Keratinocyte (primary cell): ENCODE results near the gene STRN. TPM values are rescaled to one million over a fixed set of nuclear protein-coding genes. Genes with fewer than 3 reads are reported as not detected.

Source experiments
- DNase-seq: peaks from one replicate; pipeline ENCODE4 v3.0.0-alpha.2; 2011; ENCODE audit warnings: low read depth, missing footprints, low spot score
- FAIRE-seq: peaks from 2 replicates; lab custom pipeline; 2011; peaks lifted over from hg19 to GRCh38; lab: Jason Lieb, UNC
- H2AFZ ChIP-seq: 2 replicates; pipeline ENCODE4 v1.6.0; 2012; ENCODE audit warnings: low read length, control low read depth, inconsistent platforms; ENCODE audit not compliant: control insufficient read depth
- H3K27ac ChIP-seq: 2 replicates; pipeline ENCODE4 v1.5.1; 2011; ENCODE audit warnings: low read length; ENCODE audit not compliant: control insufficient read depth, insufficient read depth
- H3K27me3 ChIP-seq: 3 replicates; pipeline ENCODE4 v1.6.0; 2011; ENCODE audit warnings: low read length; ENCODE audit not compliant: control insufficient read depth, insufficient read depth; ENCODE audit errors: extremely low read depth
- H3K36me3 ChIP-seq, 2 experiments: 2 replicates in 1 of 2; 3 replicates in 1 of 2; pipeline ENCODE4 v1.5.1; 2011; ENCODE audit warnings: low read length in 2 of 2, mild to moderate bottlenecking in 1 of 2; ENCODE audit not compliant: control insufficient read depth in 2 of 2, insufficient read depth in 2 of 2; ENCODE audit errors: extremely low read depth in 1 of 2
- H3K4me1 ChIP-seq: 3 replicates; pipeline ENCODE4 v1.5.1; 2011; ENCODE audit warnings: low read length; ENCODE audit not compliant: control insufficient read depth, insufficient read depth; ENCODE audit errors: extremely low read depth
- H3K4me2 ChIP-seq: 3 replicates; pipeline ENCODE4 v1.6.0; 2011; ENCODE audit warnings: low read depth, low read length; ENCODE audit not compliant: control insufficient read depth, insufficient read depth; ENCODE audit errors: extremely low read depth
- H3K4me3 ChIP-seq, 3 experiments: fragments of 200-600 bp in 1 of 3; sonication (generic) in 1 of 3; 2 replicates in 2 of 3; 3 replicates in 1 of 3; pipeline ENCODE4 v1.5.1; 2011 to 2016; ENCODE audit warnings: low read length in 3 of 3, mild to moderate bottlenecking in 3 of 3, control low read depth in 2 of 3, inconsistent platforms in 1 of 3, low read depth in 1 of 3, mixed read lengths in 1 of 3, mixed run types in 1 of 3, moderate library complexity in 1 of 3; ENCODE audit not compliant: control insufficient read depth in 2 of 3, insufficient read depth in 2 of 3; ENCODE audit errors: extremely low read depth in 1 of 3
- H3K79me2 ChIP-seq: 2 replicates; pipeline ENCODE4 v1.6.0; 2012; ENCODE audit warnings: low read length; ENCODE audit not compliant: control insufficient read depth, insufficient read depth
- H3K9ac ChIP-seq: 3 replicates; pipeline ENCODE4 v1.6.0; 2011; ENCODE audit warnings: low read length; ENCODE audit not compliant: control insufficient read depth, insufficient read depth; ENCODE audit errors: extremely low read depth
- H3K9me1 ChIP-seq: 3 replicates; pipeline ENCODE4 v1.6.0; 2011; ENCODE audit warnings: low read length; ENCODE audit not compliant: control insufficient read depth, insufficient read depth; ENCODE audit errors: extremely low read depth
- H3K9me3 ChIP-seq: 2 replicates; pipeline ENCODE4 v1.5.1; 2012; ENCODE audit warnings: low read depth, low read length; ENCODE audit not compliant: control insufficient read depth
- H4K20me1 ChIP-seq: 3 replicates; pipeline ENCODE4 v1.6.0; 2011; ENCODE audit warnings: low read length; ENCODE audit not compliant: control insufficient read depth, insufficient read depth; ENCODE audit errors: extremely low read depth
- CTCF ChIP-seq, 3 experiments: IDR thresholded peaks in 1 of 3; conservative IDR thresholded peaks in 1 of 3; optimal IDR thresholded peaks in 1 of 3; 2 replicates in 2 of 3; 3 replicates in 1 of 3; pipeline versions ENCODE3 to v1.5.1; 2011; ENCODE audit warnings: low read length in 3 of 3, mild to moderate bottlenecking in 3 of 3, moderate library complexity in 2 of 3, control low read depth in 1 of 3, inconsistent platforms in 1 of 3; ENCODE audit not compliant: insufficient read depth in 2 of 3; ENCODE audit errors: extremely low read depth in 1 of 3
- EZH2 ChIP-seq: IDR thresholded peaks from one replicate; pipeline ENCODE4 v1.6.1; 2012; ENCODE audit warnings: inconsistent platforms, mild to moderate bottlenecking, low read length, moderate library complexity
- dilution Hi-C: fragments of 300-500 bp; cut with MboI; formaldehyde crosslinking; loops from one replicate; pipeline ENCODE4 v1.7.0; 2020; ENCODE audit warnings: low sequenced_read_pairs; ENCODE audit not compliant: extremely low pct_ligation_motif_present
- polyA plus RNA-seq, 5 experiments: library from polyadenylated mRNA; depleted of rRNA in 3 of 5; stranded (reverse) in 3 of 5; stranded (forward) in 1 of 5; unstranded in 1 of 5; fragments of >200 nt; gene quantifications; 1 replicate in 1 of 5; 2 replicates in 3 of 5; 3 replicates in 1 of 5; pipeline versions ENCODE4 v1.2.1 to v1.2.3, GENCODE V29; 2011 to 2012; ENCODE audit warnings: missing spikeins in 2 of 5, low read depth in 1 of 5, low replicate concordance in 1 of 5

STRN gene
- polyA plus RNA-seq, 1 donor (not counting 4 experiments of a cell fraction or from before 2014, with no cell fraction given), result 29.3 TPM

GRCh38 chr2:36871068-36871707, 95.1 kb downstream of the STRN start:
- no peak for TF ChIP-seq CTCF (optimal IDR thresholded peaks at IDR 0.05 in 1 of 3, IDR thresholded peaks at IDR 0.05 in 1 of 3, conservative IDR thresholded peaks at IDR 0.05 in 1 of 3; ENCODE audit: extremely low read depth in 1 of 3, insufficient read depth in 2 of 3, low read length in 3 of 3)
- no peak for TF ChIP-seq EZH2
- dilution Hi-C loops, result no loop called here
- Histone ChIP-seq H3K79me2 (no peaks in the 10 kb centered on the region), H3K9me3 (no peaks in the 10 kb centered on the region), H3K9ac (no peak overlapping the region), H3K36me3 (peaks cover 4 to 10% of the 10 kb centered on the region in 2 experiments), H3K4me1 (no peaks in the 10 kb centered on the region), H3K27ac (no peak overlapping the region), H4K20me1 (no peaks in the 10 kb centered on the region), H3K9me1 (no peaks in the 10 kb centered on the region), H3K4me2 (no peak overlapping the region), H3K27me3 (no peaks in the 10 kb centered on the region), H3K4me3 (no peak overlapping the region), H2AFZ (no peak overlapping the region)
- no peak for DNase-seq
- no peak for FAIRE-seq

GRCh38 chr2:36869606-36870005, 96.7 kb downstream of the STRN start:
- Histone ChIP-seq H3K4me1 (no peaks in the 10 kb centered on the region), H3K4me2 (no peak overlapping the region), H3K27ac (no peak overlapping the region), H3K27me3 (no peaks in the 10 kb centered on the region), H2AFZ (no peak overlapping the region), H3K4me3 (no peak overlapping the region), H3K9me3 (no peaks in the 10 kb centered on the region), H3K79me2 (no peaks in the 10 kb centered on the region), H3K9me1 (no peaks in the 10 kb centered on the region), H3K36me3 (peaks cover 4 to 11% of the 10 kb centered on the region in 2 experiments), H3K9ac (no peak overlapping the region), H4K20me1 (no peaks in the 10 kb centered on the region)
- TF ChIP-seq EZH2 (no peak), CTCF (optimal IDR thresholded peaks at IDR 0.05 in 1 of 3, IDR thresholded peaks at IDR 0.05 in 1 of 3, conservative IDR thresholded peaks at IDR 0.05 in 1 of 3; ENCODE audit: extremely low read depth in 1 of 3, insufficient read depth in 2 of 3, low read length in 3 of 3) (no peak)
- FAIRE-seq, result no peak
- dilution Hi-C loops, result no loop called here
- no peak for DNase-seq
